ENCODE measurements around the gene TRIM37. TPM values are rescaled to one million over a fixed set of nuclear protein-coding genes. Genes with fewer than 3 reads are reported as not detected.

Gene TRIM37
- total and polyA plus RNA-seq, 11 donors, result 5.8 to 26.2 (median 19.1) TPM

GRCh38 chr17:58969612-58970011 is 137.1 kb downstream of the TRIM37 start:
- TF ChIP-seq CTCF (IDR thresholded peaks at IDR 0.05), result no peak
- no peak for TF ChIP-seq POLR2A (IDR thresholded peaks at IDR 0.05)
- H3K4me3 ChIP-seq, result no peak overlapping the region
- no peak for DNase-seq
- H3K9me3 ChIP-seq, result no peaks in the 10 kb centered on the region
- no peaks in the 10 kb centered on the region for H3K4me1 ChIP-seq
- no peaks in the 10 kb centered on the region for H3K27me3 ChIP-seq
- intact Hi-C loops (cut with DNase I), result no loop called here
- ATAC-seq, result no peak
- 90 to 96% (median 92%) methylated on average over 4 of the region's 4 CpGs for WGBS, 4 donors
- H3K27ac ChIP-seq, result no peak overlapping the region
- H3K36me3 ChIP-seq, result no peaks in the 10 kb centered on the region

DNA sequence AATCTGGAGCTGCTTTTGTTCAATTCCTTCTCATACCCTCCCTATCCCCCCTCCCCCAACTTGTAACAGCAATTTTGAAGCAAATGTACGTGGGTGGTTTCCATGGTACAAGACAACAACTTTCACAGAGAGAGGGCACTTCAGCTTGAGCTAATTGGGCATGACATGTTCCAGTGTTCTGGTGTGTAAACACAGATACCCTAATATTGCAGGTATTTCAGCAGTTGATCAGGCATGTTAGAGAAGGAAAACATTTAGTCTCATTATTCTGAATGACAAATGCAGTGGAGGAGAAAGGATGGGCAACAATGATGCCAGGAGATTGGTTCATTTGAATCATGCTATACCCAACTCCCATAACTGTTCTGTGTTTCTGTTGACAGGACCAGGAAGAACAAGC is 137.5 kb downstream of the TRIM37 start:
- no peak for DNase-seq
- Histone ChIP-seq H3K9me3 (no peaks in the 10 kb centered on the region), H3K36me3 (no peaks in the 10 kb centered on the region), H3K4me3 (no peak overlapping the region), H3K4me1 (no peaks in the 10 kb centered on the region), H3K27ac (no peak overlapping the region), H3K27me3 (no peaks in the 10 kb centered on the region)
- 33 to 44% (median 40%) methylated on average over 1 of the region's 1 CpG for WGBS, 4 donors
- no peak for ATAC-seq
- intact Hi-C loops (cut with DNase I), result no loop called here
- no peak for TF ChIP-seq CTCF (IDR thresholded peaks at IDR 0.05)
- no peak for TF ChIP-seq POLR2A (IDR thresholded peaks at IDR 0.05)

- no peak overlapping the region for H3K4me3 ChIP-seq
- 76 to 90% (median 79%) methylated on average over 4 of the region's 4 CpGs for WGBS, 4 donors
- H3K4me1 ChIP-seq, result no peaks in the 10 kb centered on the region
- no peak for ATAC-seq
- intact Hi-C loops (cut with DNase I), result no loop called here
- no peak for TF ChIP-seq CTCF (IDR thresholded peaks at IDR 0.05)
- no peak for TF ChIP-seq POLR2A (IDR thresholded peaks at IDR 0.05)
- H3K36me3 ChIP-seq, result no peaks in the 10 kb centered on the region
- no peaks in the 10 kb centered on the region for H3K27me3 ChIP-seq
- H3K27ac ChIP-seq, result no peak overlapping the region
- no peak for DNase-seq
- no peaks in the 10 kb centered on the region for H3K9me3 ChIP-seq
Observed at GRCh38 chr17:58968426-58969061, 138.1 kb downstream of the TRIM37 start.

- TF ChIP-seq CTCF (IDR thresholded peaks at IDR 0.05), result no peak
- TF ChIP-seq POLR2A (IDR thresholded peaks at IDR 0.05), result no peak
- Histone ChIP-seq H3K9me3 (no peaks in the 10 kb centered on the region), H3K36me3 (no peaks in the 10 kb centered on the region), H3K4me1 (no peaks in the 10 kb centered on the region), H3K4me3 (no peak overlapping the region), H3K27me3 (no peaks in the 10 kb centered on the region), H3K27ac (no peak overlapping the region)
- ATAC-seq (no peak), DNase-seq (no peak)
- intact Hi-C loops (cut with DNase I), result no loop called here
- 94 to 98% (median 96%) methylated on average over 3 of the region's 3 CpGs for WGBS, 4 donors
Observed at GRCh38 chr17:58966208-58966607, 140.5 kb downstream of the TRIM37 start.
